Progenitor cell of endocrine pancreas (in vitro differentiated cells): Measurements from ENCODE around the gene SUN2. TPM values are rescaled to one million over a fixed set of nuclear protein-coding genes. Genes with fewer than 3 reads are reported as not detected.

ENCODE experiments used
- DNase-seq: peaks from one replicate; pipeline ENCODE4 v3.0.0; 2021; ENCODE audit warnings: low spot score; ENCODE audit not compliant: unreplicated experiment
- H3K27ac Mint-ChIP-seq: 2 replicates; pipeline ENCODE4 v1.8.0; 2021; ENCODE audit warnings: mild to moderate bottlenecking, moderate library complexity, mixed read lengths
- H3K27me3 Mint-ChIP-seq: 2 replicates; pipeline ENCODE4 v1.8.0; 2021; ENCODE audit warnings: mixed read lengths
- H3K36me3 Mint-ChIP-seq: 2 replicates; pipeline ENCODE4 v1.8.0; 2022; ENCODE audit warnings: mixed read lengths; ENCODE audit not compliant: insufficient read depth
- H3K4me1 Mint-ChIP-seq: 2 replicates; pipeline ENCODE4 v1.8.0; 2021; ENCODE audit warnings: low read depth, mixed read lengths
- H3K4me3 Mint-ChIP-seq: 2 replicates; pipeline ENCODE4 v1.8.0; 2021; ENCODE audit warnings: low read depth, mild to moderate bottlenecking, moderate library complexity, mixed read lengths
- H3K9me3 Mint-ChIP-seq: 2 replicates; pipeline ENCODE4 v1.8.0; 2021; ENCODE audit warnings: low read depth, mixed read lengths
- total RNA-seq: library from RNA; stranded (reverse); gene quantifications from 2 replicates; pipeline ENCODE4 v1.2.1, GENCODE V29; 2021
- TF ChIP-seq, protein P1 (sequence below): fragments of 200-600 bp; sonication (generic); IDR thresholded peaks from one replicate; pipeline ENCODE4 v1.5.0; 2021; ENCODE audit warnings: antibody characterized with exemption, mild to moderate bottlenecking; ENCODE audit not compliant: unreplicated experiment

The SUN2 gene
- total RNA-seq, 1 donor from 2014 or later, result 66.1 TPM

DNA sequence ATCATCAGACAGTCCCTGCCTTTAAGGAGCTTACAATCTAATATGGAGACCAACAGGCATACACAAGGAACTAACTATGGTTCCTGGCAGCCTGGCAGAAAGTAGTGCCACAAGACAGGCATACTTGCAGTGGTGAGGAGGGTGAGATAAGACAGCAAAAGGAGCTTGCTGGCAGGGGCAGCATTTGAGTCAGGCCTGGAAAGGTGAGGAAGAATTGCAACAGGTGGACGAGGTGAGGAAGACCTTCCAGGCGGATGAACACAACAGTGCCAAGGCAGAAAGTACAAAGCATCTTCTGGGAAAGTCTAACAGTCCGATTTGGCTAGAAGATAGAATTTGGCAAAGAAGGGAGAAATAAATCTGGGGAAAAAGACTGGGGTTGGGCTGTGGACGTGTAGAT, 33.8 kb upstream of the SUN2 start:
- Mint-ChIP-seq H3K9me3 (no peaks in the 10 kb centered on the region), H3K27me3 (no peaks in the 10 kb centered on the region), H3K4me3 (no peak overlapping the region), H3K27ac (no peak overlapping the region), H3K4me1 (peaks cover 6% of the 10 kb centered on the region), H3K36me3 (peaks cover 1% of the 10 kb centered on the region)
- DNase-seq, result no peak
- TF ChIP-seq, protein P1, sequence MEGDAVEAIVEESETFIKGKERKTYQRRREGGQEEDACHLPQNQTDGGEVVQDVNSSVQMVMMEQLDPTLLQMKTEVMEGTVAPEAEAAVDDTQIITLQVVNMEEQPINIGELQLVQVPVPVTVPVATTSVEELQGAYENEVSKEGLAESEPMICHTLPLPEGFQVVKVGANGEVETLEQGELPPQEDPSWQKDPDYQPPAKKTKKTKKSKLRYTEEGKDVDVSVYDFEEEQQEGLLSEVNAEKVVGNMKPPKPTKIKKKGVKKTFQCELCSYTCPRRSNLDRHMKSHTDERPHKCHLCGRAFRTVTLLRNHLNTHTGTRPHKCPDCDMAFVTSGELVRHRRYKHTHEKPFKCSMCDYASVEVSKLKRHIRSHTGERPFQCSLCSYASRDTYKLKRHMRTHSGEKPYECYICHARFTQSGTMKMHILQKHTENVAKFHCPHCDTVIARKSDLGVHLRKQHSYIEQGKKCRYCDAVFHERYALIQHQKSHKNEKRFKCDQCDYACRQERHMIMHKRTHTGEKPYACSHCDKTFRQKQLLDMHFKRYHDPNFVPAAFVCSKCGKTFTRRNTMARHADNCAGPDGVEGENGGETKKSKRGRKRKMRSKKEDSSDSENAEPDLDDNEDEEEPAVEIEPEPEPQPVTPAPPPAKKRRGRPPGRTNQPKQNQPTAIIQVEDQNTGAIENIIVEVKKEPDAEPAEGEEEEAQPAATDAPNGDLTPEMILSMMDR, result no peak

DNA sequence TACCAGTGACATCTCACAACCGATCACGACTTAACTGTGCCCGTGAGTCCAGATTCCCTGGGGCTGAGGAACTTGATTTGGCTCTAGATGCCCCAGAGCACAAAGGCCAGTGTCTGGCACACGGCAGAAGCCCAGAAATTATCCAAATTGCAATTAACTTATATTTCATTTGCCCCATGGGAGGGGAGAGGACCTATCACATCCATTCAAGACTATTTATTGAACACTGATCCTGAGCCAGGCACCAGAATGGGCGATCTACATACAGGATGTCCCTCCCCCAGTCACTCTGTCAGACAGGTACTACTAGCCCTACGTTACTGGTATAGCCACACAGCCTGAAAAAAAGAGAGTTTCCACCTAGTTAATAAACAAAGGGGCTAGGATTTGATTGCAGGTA, 33.0 kb upstream of the SUN2 start:
- H3K4me3 Mint-ChIP-seq, result no peak overlapping the region
- H3K27ac Mint-ChIP-seq, result no peak overlapping the region
- H3K27me3 Mint-ChIP-seq, result no peaks in the 10 kb centered on the region

DNA sequence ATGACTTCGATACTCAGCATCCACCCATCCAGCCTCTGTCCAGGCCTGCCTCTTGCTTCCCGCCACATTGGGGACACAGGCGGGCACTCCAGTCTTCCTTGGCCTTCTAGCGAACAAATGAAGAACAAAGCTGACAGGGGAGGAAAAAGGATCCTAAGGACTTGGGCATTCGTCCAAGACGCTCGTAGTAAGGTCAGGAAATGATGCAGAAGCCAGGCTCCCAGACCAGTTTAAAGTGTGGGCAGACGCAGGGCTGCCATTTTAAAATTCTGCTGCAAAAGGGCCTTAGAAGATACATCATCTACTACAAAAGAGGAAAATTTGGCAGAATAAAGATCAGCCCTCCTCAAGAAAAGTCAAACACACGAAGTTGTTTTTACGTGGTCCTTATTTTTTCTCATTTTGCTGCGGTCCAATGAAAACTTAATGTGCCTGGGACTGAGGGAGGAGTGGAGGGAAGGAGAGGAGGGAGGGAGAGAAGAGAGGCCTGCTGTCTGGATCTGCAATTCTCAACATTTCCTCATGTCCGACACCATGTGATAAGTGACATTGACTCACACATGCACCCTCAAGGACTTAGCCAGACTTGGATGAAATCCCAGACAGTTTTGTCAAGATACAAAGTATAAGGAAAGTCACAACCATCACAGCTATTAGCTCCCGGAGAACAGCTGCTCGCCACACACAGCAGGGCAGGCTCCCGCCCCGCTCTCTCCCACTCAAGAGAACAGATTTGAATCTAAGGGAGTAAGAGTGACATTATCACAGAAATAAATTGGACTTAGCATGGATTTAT, 32.4 kb upstream of the SUN2 start:
- H3K4me1 Mint-ChIP-seq, result peaks cover 4% of the 10 kb centered on the region

More for the DNA sequence above, 33.0 kb upstream of the SUN2 start:
- no peak for DNase-seq
- Mint-ChIP-seq H3K9me3 (no peaks in the 10 kb centered on the region), H3K4me1 (peaks cover 6% of the 10 kb centered on the region), H3K36me3 (peaks cover 1% of the 10 kb centered on the region)
- TF ChIP-seq, protein P1, result no peak

DNA sequence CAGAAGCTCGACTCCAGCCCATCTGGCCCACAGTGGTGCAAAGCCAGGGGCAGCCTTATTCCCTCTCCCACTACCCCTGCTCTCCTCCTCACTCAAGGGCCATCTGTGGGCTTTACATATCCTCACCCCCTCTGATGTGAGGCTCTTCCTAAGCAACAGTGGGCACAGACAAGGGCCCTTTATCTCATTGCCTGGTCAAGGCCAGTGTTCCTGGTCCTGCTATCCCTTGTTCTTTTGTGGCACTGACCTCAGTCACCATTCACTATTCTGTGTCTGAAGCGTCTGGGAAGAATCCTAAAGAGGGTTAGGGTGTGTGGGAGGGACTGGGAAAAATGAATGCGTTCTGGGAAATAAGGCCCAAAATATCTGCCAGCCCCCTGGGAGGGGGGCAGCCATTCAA, 30.8 kb upstream of the SUN2 start:
- Mint-ChIP-seq H3K27ac (no peak overlapping the region), H3K4me3 (no peak overlapping the region), H3K4me1 (no peaks in the 10 kb centered on the region), H3K27me3 (no peaks in the 10 kb centered on the region), H3K36me3 (peaks cover 1% of the 10 kb centered on the region), H3K9me3 (no peaks in the 10 kb centered on the region)
- TF ChIP-seq, protein P1, result no peak
- no peak for DNase-seq

More for the DNA sequence above, 32.4 kb upstream of the SUN2 start:
- no peak for DNase-seq
- H3K27me3 Mint-ChIP-seq, result no peaks in the 10 kb centered on the region
- TF ChIP-seq, protein P1, result no peak
- H3K4me3 Mint-ChIP-seq, result no peak overlapping the region
- no peak overlapping the region for H3K27ac Mint-ChIP-seq
- peaks cover 1% of the 10 kb centered on the region for H3K36me3 Mint-ChIP-seq
- H3K9me3 Mint-ChIP-seq, result no peaks in the 10 kb centered on the region

DNA sequence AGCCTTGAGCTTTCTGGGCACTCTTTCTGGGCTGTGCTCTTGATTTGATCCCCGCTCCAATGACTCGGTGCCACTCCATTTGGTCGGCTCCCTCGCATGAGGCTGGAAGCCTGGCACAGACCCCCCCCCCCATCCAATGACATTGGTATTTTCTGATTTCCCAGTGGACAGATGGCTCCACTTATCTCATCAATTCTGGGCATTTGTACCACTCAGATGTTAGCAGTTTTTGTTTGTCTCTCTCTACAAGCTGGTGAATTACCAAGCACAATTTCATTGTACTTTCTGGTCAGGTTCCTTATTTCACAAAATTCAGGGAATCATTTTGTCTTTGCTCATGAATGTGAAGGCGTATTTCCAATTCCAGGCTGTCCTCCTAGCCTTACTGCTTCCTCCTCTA, 29.1 kb upstream of the SUN2 start:
- H3K4me1 Mint-ChIP-seq, result no peaks in the 10 kb centered on the region
- H3K9me3 Mint-ChIP-seq, result no peaks in the 10 kb centered on the region
- TF ChIP-seq, protein P1, result no peak
- no peaks in the 10 kb centered on the region for H3K27me3 Mint-ChIP-seq
- DNase-seq, result no peak
- H3K36me3 Mint-ChIP-seq, result peaks cover 3% of the 10 kb centered on the region
- no peak overlapping the region for H3K4me3 Mint-ChIP-seq
- H3K27ac Mint-ChIP-seq, result no peak overlapping the region
